SK-N-SH (cell line): ENCODE data around the gene MYL2. TPM values are rescaled to one million over a fixed set of nuclear protein-coding genes. Genes with fewer than 3 reads are reported as not detected.

Experiments used
- CTCF ChIA-PET: fragments of 300-600, 350-600 bp; formaldehyde crosslinking; extraction: SDS; loops from one replicate; lab custom pipeline; 2021; lab: Yijun Ruan, JAX
- POLR2A ChIA-PET: fragments of 350-600 bp; sonication (Branson Sonifier 250); formaldehyde crosslinking; extraction: SDS; loops from one replicate; lab custom pipeline; 2020; ENCODE audit warnings: antibody characterized with exemption, inconsistent platforms; lab: Yijun Ruan, JAX
- DNase-seq: peaks from one replicate; pipeline ENCODE4 v3.0.0; 2012
- H2AFZ ChIP-seq: fragments of 200-600 bp; sonication (generic); 2 replicates; pipeline ENCODE4 v1.8.1; 2016; ENCODE audit warnings: antibody characterized with exemption, mild to moderate bottlenecking, low read depth
- H3F3A ChIP-seq: fragments of 200-600 bp; sonication (generic); replicated peaks from 2 replicates; pipeline ENCODE3; 2016; ENCODE audit warnings: antibody characterized with exemption, mild to moderate bottlenecking; ENCODE audit not compliant: insufficient read depth
- H3K27ac ChIP-seq, 2 experiments: fragments of 200-500 bp in 1 of 2; fragments of 200-600 bp in 1 of 2; sonication (Bioruptor generic) in 1 of 2; sonication (generic), shearing (Covaris generic) in 1 of 2; 2 replicates each; pipeline versions ENCODE4 v1.5.1 to v1.6.1; 2014 to 2016; ENCODE audit warnings: low read depth in 2 of 2, inconsistent platforms in 1 of 2, low read length in 1 of 2, mild to moderate bottlenecking in 1 of 2, mixed read lengths in 1 of 2
- H3K27me3 ChIP-seq: fragments of 200-600 bp; sonication (generic), shearing (Covaris generic); 2 replicates; pipeline ENCODE4 v1.6.1; 2016; ENCODE audit warnings: mixed run types; ENCODE audit not compliant: insufficient read depth
- H3K36me3 ChIP-seq, 2 experiments: fragments of 200-500 bp in 1 of 2; fragments of 200-600 bp in 1 of 2; sonication (Bioruptor generic) in 1 of 2; sonication (generic) in 1 of 2; replicated peaks in 1 of 2; 2 replicates each; pipeline versions ENCODE3 to v1.5.1; 2014 to 2016; ENCODE audit warnings: low read length in 1 of 2, mild to moderate bottlenecking in 1 of 2; ENCODE audit not compliant: insufficient read depth in 2 of 2, control insufficient read depth in 1 of 2
- H3K4me1 ChIP-seq, 2 experiments: fragments of 200-500 bp in 1 of 2; fragments of 200-600 bp in 1 of 2; sonication (Bioruptor generic) in 1 of 2; sonication (generic), shearing (Covaris generic) in 1 of 2; 2 replicates each; pipeline versions ENCODE4 v1.5.1 to v1.6.1; 2014 to 2016; ENCODE audit warnings: low read depth in 1 of 2, low read length in 1 of 2, mixed run types in 1 of 2; ENCODE audit not compliant: insufficient read depth in 2 of 2, control insufficient read depth in 1 of 2
- H3K4me2 ChIP-seq: fragments of 200-600 bp; sonication (generic), shearing (Covaris generic); 2 replicates; pipeline ENCODE4 v1.6.1; 2017; ENCODE audit warnings: mixed run types
- H3K4me3 ChIP-seq, 2 experiments: fragments of 200-500 bp in 1 of 2; fragments of 200-600 bp in 1 of 2; sonication (Bioruptor generic) in 1 of 2; sonication (generic), shearing (Covaris generic) in 1 of 2; 2 replicates each; pipeline versions ENCODE4 v1.5.1 to v1.8.1; 2014 to 2016; ENCODE audit warnings: low read depth in 2 of 2, inconsistent platforms in 1 of 2, low read length in 1 of 2, mild to moderate bottlenecking in 1 of 2, mixed read lengths in 1 of 2, moderate library complexity in 1 of 2
- H3K79me2 ChIP-seq: fragments of 200-600 bp; sonication (generic); 2 replicates; pipeline ENCODE4 v1.8.1; 2017; ENCODE audit warnings: mild to moderate bottlenecking; ENCODE audit not compliant: insufficient read depth
- H3K9ac ChIP-seq: fragments of 200-600 bp; sonication (generic); 2 replicates; pipeline ENCODE4 v1.6.1; 2017; ENCODE audit warnings: mixed run types
- H3K9me2 ChIP-seq: fragments of 200-600 bp; sonication (generic); 2 replicates; pipeline ENCODE4 v1.6.1; 2017; ENCODE audit warnings: mixed run types
- H3K9me3 ChIP-seq: fragments of 200-600 bp; sonication (generic); 2 replicates; pipeline ENCODE4 v1.6.1; 2017; ENCODE audit warnings: mixed run types, mild to moderate bottlenecking, moderate library complexity
- H4K20me1 ChIP-seq: fragments of 200-600 bp; sonication (generic); 2 replicates; pipeline ENCODE4 v1.6.1; 2017; ENCODE audit warnings: mild to moderate bottlenecking, mixed run types; ENCODE audit not compliant: insufficient read depth
- CHD2 ChIP-seq: fragments of 150-350 bp; IDR thresholded peaks from 2 replicates; pipeline ENCODE4 v1.6.1; 2018; ENCODE audit warnings: low read length; ENCODE audit not compliant: partially characterized antibody
- ELF1 ChIP-seq: IDR thresholded peaks from 2 replicates; pipeline ENCODE4 v1.4.0; 2012
- EP300 ChIP-seq, 2 experiments: IDR thresholded peaks; 2 replicates each; pipeline versions ENCODE4 v1.4.0 to v1.6.1; 2012; ENCODE audit warnings: borderline replicate concordance in 1 of 2, low read depth in 1 of 2, low read length in 1 of 2
- EZH2phosphoT487 ChIP-seq: fragments of 200-600 bp; sonication (generic); IDR thresholded peaks from 2 replicates; pipeline ENCODE4 v1.6.1; 2017; ENCODE audit warnings: low read depth, mixed run types, mild to moderate bottlenecking, antibody characterized with exemption, moderate library complexity, borderline replicate concordance
- FOXJ3 ChIP-seq: sonication (generic); formaldehyde crosslinking; IDR thresholded peaks from 2 replicates; pipeline ENCODE4 v1.5.1; 2020; ENCODE audit warnings: mild to moderate bottlenecking, missing genetic modification reagents
- FOXM1 ChIP-seq: IDR thresholded peaks from 2 replicates; pipeline ENCODE4 v1.4.0; 2012; ENCODE audit warnings: low read depth, mild to moderate bottlenecking
- GABPA ChIP-seq: IDR thresholded peaks from 2 replicates; pipeline ENCODE4 v1.4.0; 2012; ENCODE audit warnings: low read depth, mild to moderate bottlenecking
- GATA2 ChIP-seq: sonication (generic); formaldehyde crosslinking; IDR thresholded peaks from 2 replicates; pipeline ENCODE4 v1.5.0; 2020; ENCODE audit warnings: mild to moderate bottlenecking, missing genetic modification reagents
- JUND ChIP-seq: IDR thresholded peaks from 2 replicates; pipeline ENCODE4 v1.4.0; 2012
- MXI1 ChIP-seq: IDR thresholded peaks from 2 replicates; pipeline ENCODE4 v1.6.1; 2012; ENCODE audit warnings: mild to moderate bottlenecking, low read depth, low read length, improper control_type of control experiment
- NFIC ChIP-seq: IDR thresholded peaks from 2 replicates; pipeline ENCODE4 v1.4.0; 2012; ENCODE audit warnings: borderline replicate concordance
- PBX3 ChIP-seq: IDR thresholded peaks from 2 replicates; pipeline ENCODE4; 2012
- REST ChIP-seq: IDR thresholded peaks from 2 replicates; pipeline ENCODE4 v1.6.1; 2012; ENCODE audit warnings: mild to moderate bottlenecking, low read depth, low read length, moderate library complexity
- RXRA ChIP-seq: IDR thresholded peaks from 2 replicates; pipeline ENCODE4 v1.4.0; 2012; ENCODE audit warnings: low read depth, mild to moderate bottlenecking, borderline replicate concordance
- SIN3A ChIP-seq: IDR thresholded peaks from 2 replicates; pipeline ENCODE4 v1.6.1; 2012; ENCODE audit warnings: low read depth, mild to moderate bottlenecking, low read length, moderate library complexity, borderline replicate concordance
- TEAD4 ChIP-seq: IDR thresholded peaks from 2 replicates; pipeline ENCODE4 v1.4.0; 2012; ENCODE audit warnings: mild to moderate bottlenecking, borderline replicate concordance; ENCODE audit not compliant: insufficient read depth
- USF1 ChIP-seq: IDR thresholded peaks from 2 replicates; pipeline ENCODE4 v1.4.0; 2012; ENCODE audit warnings: low read depth, borderline replicate concordance
- WGBS: methylation state at CpG from one replicate; pipeline ENCODE4 v1.1.6; 2017; ENCODE audit warnings: low lambda C conversion rate; 5-methylcytosine and 5-hydroxymethylcytosine counted together
- polyA plus RNA-seq, 3 experiments: library from polyadenylated mRNA; depleted of rRNA; stranded (reverse); fragments of >200 nt; gene quantifications; 2 replicates each; pipeline ENCODE4 v1.2.3, GENCODE V29; 2012
- TF ChIP-seq, protein P1 (sequence below): IDR thresholded peaks from 2 replicates; pipeline ENCODE4 v1.4.0; 2012; ENCODE audit warnings: low read depth, borderline replicate concordance

The MYL2 gene
- polyA plus RNA-seq, 1 of the 3 experiments (the other 2 are of a cell fraction): not detected

DNA sequence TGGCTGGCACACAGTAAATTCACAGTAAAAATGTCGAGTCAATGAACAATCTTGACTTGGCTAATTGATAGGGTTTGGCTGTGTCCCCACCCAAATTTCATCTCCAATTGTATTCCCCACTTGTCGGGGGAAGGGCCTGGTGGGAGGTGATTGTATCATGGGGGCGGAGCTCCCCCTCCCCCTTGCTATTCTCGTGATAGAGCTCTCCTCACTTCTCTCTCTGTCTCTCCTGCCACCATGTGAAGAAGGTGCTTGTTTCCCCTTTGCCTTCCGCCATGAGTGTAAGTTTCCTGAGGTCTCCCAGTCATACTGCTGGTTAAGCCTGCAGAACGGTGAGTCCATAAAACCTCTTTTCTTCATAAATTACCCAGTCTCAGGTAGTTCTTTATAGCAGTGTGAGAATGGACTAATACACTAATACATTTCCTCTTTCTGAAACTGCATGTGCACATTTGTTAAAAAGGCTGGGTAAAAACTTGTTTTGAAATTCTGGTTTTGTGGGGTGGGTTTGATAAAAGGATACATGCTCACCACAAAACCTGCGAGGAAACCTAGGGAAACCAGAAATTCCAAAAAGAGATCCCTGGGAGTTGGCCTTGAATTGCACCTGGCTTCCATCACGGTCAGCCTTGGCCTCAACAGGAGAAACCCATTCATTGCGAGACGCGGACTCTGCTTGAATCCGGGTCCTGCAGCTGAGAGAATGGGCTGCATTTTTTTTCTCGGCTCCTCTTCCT is 16.2 kb upstream of the MYL2 start:
- ChIA-PET CTCF (interaction anchor here (0.6 to 2.9 kb wide), 32 partner anchors 8 to 462 kb away, joined by 3 to 13 read pairs (median 4); no protein-coding TSS in a partner anchor), POLR2A (no interaction called here)
- Histone ChIP-seq H3K9me3 (no peaks in the 10 kb centered on the region), H3K4me2 (no peak overlapping the region), H3K9me2 (no peaks in the 10 kb centered on the region), H2AFZ (no peak overlapping the region), H3K27ac (no peak overlapping the region), H3K9ac (no peak overlapping the region), H3F3A (peaks cover 3% of the 10 kb centered on the region), H3K4me3 (peak overlapping the region in 1 of 2 experiments; percentile 48; a peak in 1 of 4 replicates), H3K27me3 (no peaks in the 10 kb centered on the region), H3K79me2 (no peaks in the 10 kb centered on the region), H3K4me1 (no peaks in the 10 kb centered on the region; a peak in 1 of 4 replicates), H4K20me1 (no peaks in the 10 kb centered on the region), H3K36me3 (no peaks in the 10 kb centered on the region)
- WGBS: 68% methylated on average over 13 of the region's 13 CpGs
- TF ChIP-seq GATA2 (CRISPR knock-in tag): no peak
- TF ChIP-seq TEAD4: no peak
- TF ChIP-seq FOXM1: no peak
- TF ChIP-seq PBX3: no peak
- TF ChIP-seq FOXJ3: no peak
- TF ChIP-seq REST: no peak
- TF ChIP-seq GABPA: no peak
- TF ChIP-seq RXRA: no peak
- TF ChIP-seq SIN3A: no peak
- TF ChIP-seq, protein P1, sequence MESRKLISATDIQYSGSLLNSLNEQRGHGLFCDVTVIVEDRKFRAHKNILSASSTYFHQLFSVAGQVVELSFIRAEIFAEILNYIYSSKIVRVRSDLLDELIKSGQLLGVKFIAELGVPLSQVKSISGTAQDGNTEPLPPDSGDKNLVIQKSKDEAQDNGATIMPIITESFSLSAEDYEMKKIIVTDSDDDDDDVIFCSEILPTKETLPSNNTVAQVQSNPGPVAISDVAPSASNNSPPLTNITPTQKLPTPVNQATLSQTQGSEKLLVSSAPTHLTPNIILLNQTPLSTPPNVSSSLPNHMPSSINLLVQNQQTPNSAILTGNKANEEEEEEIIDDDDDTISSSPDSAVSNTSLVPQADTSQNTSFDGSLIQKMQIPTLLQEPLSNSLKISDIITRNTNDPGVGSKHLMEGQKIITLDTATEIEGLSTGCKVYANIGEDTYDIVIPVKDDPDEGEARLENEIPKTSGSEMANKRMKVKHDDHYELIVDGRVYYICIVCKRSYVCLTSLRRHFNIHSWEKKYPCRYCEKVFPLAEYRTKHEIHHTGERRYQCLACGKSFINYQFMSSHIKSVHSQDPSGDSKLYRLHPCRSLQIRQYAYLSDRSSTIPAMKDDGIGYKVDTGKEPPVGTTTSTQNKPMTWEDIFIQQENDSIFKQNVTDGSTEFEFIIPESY: no peak
- TF ChIP-seq EP300 (IDR thresholded peaks at IDR 0.05; ENCODE audit: borderline replicate concordance in 1 of 2, low read depth in 1 of 2, low read length in 1 of 2): no peak
- TF ChIP-seq USF1: no peak
- TF ChIP-seq MXI1: no peak
- no peak for TF ChIP-seq JUND
- TF ChIP-seq EZH2phosphoT487: no peak
- TF ChIP-seq CHD2: no peak
- no peak for TF ChIP-seq ELF1
- TF ChIP-seq NFIC: no peak
- no peak for DNase-seq
